ENCODE data around the gene CGB2.

Gene CGB2

GRCh38 chr19:49031642-49032301 is at the start of gene CGB2:
Gene CGB2 (plus strand): TSS chr19:49031890. CDS start chr19:49032096, 206 bp downstream.
- peak; percentile 36 for DNase-seq (ENCODE audit: low spot score)

DNA sequence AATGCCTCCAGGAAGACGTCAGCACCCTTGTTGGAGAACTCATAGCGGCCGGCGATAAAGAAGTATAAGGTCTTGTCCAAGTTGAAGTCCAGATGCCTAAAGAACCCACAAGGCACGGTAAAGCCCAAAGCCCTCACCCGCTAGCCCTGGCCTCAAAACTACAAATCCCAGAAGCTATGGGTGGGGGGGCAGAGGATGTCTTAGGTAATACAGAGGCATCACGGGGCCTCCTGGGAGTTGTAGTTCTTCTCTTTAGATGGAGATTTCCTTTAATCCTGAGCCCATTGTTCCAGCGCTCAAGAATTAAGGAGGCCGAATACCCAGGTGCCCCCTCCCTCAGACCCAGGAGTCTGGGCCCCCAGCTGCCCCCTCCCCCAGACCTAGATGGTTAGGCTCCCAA is 49.4 kb upstream of the CGB2 start:
- no peak for DNase-seq (ENCODE audit: low spot score)

- no peak for DNase-seq (ENCODE audit: low spot score)
These were observed 46.0 kb upstream of the CGB2 start for GRCh38 chr19:48985711-48986110.

DNA sequence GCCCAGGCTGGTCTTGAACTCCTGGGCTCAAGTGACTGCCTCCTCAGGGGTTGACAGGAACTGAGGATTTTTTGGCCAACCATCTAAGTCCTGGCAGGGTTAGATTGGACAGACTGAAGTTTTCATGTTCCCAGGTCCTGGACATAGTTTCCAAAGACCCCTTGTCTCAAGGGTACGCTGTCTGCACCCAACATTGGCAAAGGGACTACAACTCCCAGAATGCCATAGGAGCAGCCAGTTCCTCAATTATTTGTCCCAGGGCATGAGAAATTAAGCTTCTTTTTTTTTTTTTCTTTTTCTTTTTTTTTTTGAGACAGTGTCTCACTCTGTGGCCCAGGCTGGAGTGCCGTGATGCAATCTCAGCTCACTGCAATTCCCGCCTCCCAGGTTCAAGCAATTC is 45.5 kb upstream of the CGB2 start:
- DNase-seq (ENCODE audit: low spot score): no peak

GRCh38 chr19:48987323-48987722 is 44.4 kb upstream of the CGB2 start:
- DNase-seq (ENCODE audit: low spot score): no peak

DNA sequence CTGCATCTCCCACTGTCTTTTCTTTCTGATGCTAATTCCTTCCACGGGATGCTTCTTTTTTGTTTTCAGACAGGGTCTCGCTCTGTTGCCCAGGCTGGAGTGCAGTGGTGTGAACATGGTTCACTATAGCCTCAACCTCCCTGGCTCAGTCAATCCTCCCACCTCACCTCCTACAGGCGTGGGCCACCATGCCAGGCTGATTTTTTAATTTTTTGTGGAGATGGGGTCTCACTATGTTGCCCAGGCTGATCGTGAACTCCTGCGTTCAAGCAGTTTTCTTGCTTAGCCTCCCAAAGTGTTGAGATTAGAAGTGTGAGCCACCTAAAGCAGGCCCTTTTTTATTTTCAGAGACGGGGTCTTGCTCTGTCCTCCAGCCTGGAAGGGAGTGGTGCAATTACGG is 43.4 kb upstream of the CGB2 start:
- no peak for DNase-seq (ENCODE audit: low spot score)

GRCh38 chr19:48988860-48989259 is 42.8 kb upstream of the CGB2 start:
- DNase-seq (ENCODE audit: low spot score): no peak

GRCh38 chr19:48989701-48990291 is 41.9 kb upstream of the CGB2 start:
- no peak for DNase-seq (ENCODE audit: low spot score)

DNA sequence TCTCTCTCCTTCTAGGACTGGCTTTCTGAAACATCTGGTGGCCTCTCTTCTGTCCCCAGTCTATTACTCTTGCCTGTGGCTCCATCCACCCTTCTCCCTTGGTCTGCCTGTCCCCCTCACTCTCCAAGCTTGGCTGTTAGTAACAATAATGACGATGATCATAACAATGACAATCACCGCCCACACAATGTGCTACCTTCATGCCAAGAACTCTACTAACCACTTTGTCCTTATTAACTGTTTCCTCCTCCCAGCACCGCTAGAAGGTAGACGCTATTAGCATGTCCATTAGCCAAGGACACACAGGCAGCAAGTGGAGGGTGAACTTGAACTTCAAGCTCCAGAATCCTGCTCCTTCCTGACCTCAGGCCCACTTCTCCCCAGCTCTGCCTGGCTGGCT is 41.3 kb upstream of the CGB2 start:
- DNase-seq (ENCODE audit: low spot score): no peak

DNA sequence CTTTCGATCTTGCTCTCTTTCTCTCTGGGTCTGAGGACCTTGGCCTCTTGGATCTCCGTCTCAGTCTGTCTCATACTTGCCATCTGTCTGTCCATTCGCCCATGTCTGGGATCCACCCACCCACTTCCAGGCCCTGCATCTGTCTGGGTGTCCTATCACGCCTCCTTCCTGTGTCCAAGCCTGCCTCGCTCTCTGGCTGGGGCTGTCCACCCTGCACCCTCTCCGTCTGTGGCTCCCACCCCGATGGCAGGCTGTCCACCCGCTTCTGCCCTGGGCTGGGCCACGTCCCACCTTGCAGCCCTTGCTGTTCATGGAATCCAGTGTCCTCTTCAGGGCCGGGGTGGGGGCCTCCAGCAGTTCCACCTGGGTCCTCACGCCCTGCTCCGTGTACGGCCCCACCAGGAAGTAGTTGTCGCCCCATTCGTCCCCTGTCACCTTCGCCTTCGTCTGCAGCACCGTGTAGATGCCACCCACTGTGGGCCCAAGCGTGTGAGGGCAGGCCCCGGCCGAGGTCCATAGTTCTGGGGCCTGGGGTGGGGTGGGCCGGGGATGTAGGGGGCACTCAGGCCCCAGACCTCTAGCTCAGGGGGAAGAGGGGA is 40.6 kb upstream of the CGB2 start:
- DNase-seq (ENCODE audit: low spot score): no peak

DNA sequence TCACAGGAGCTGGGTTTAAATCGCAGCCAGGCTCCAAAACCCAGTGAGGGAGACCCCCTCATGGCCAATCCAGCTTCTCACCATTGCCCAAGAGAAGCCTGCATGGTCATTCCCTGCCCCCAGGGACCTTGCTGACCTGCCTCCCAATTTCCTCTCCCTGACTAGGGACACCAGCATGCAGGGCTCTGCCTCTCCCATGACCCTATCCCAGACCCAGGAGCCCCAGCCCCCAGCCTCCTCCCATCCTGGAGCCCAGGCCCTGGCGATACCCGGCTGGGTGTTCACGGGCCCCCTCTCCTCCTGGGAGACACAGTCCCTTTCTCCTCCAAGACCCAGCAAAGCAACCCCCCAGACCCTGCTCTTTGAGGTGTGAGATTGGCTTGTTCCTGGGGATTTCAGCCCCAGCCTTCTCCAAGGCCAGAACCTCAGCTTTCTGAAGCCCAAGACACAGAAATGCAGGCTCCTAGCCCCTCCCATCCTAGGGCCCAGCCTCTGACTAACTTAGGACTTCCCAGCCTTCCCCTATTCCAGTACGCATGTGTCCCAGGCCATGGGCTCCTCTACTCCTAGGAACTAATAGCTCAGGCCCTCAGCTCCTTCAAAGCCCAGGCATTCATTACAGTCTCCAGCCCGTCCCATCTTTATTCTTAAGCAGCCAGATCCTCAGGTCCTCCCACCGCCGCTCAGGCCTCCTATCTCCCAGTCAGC is 39.7 kb upstream of the CGB2 start:
- DNase-seq (ENCODE audit: low spot score): no peak

- no peak for DNase-seq (ENCODE audit: low spot score)
These were observed 39.0 kb upstream of the CGB2 start for GRCh38 chr19:48992581-48993174.

DNA sequence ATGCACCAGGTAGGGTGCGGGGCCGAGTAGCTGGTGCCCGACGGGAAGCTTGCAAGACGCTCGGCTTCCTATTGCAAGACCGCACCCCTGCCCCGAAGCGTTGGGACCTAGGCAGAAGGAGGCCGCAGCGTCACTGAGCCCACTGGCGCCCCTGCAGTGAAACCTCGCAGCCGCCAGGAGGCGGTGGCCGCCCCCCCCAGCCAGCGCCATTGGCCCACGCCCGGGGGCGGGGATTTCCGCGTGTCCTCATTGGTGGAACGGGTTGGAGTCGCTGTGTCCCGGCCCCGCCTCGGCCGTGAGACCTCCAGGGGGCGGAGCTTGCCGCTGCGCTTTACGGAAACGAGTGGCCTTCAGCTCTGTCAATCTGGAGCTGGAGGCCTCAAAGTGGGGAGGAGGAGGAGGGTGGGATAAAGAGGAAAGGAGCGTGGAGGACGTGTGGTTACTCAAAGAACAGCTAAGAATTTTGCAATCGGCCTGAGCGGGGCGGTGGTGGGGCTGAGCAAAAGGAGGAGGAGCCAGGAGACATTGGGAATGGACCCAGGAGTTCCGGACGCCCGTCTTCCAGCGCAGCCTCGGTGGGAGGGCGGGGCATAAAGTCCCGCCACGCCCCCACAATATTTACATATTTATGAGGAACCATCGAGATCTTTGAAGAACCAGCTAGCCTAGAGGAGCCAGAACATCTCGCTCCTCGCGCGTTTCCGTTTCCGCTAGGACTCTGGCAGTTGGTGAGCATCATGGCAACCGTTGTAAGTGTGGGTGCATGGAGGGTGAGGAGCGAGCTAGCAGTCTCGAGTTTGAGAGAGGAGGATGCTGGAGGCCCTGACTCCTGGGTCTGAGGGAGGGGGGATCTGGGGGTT is 38.3 kb upstream of the CGB2 start, which contains the start of the genes GYS1 and RUVBL2:
Gene GYS1, minus strand, starts transcription at position 135 of the 860 bp plus-strand sequence. CDS start 197 bp downstream, outside the sequence.
Gene RUVBL2, plus strand, starts transcription at position 713 of the 860 bp plus-strand sequence. Its CDS starts 25 bp downstream, at position 738.
- DNase-seq (ENCODE audit: low spot score): peak; percentile 100

GRCh38 chr19:48994035-48994386 is 37.7 kb upstream of the CGB2 start:
- no peak for DNase-seq (ENCODE audit: low spot score)

- peak; percentile 46 for DNase-seq (ENCODE audit: low spot score)
These were observed 33.7 kb upstream of the CGB2 start for GRCh38 chr19:48997972-48998371.

DNA sequence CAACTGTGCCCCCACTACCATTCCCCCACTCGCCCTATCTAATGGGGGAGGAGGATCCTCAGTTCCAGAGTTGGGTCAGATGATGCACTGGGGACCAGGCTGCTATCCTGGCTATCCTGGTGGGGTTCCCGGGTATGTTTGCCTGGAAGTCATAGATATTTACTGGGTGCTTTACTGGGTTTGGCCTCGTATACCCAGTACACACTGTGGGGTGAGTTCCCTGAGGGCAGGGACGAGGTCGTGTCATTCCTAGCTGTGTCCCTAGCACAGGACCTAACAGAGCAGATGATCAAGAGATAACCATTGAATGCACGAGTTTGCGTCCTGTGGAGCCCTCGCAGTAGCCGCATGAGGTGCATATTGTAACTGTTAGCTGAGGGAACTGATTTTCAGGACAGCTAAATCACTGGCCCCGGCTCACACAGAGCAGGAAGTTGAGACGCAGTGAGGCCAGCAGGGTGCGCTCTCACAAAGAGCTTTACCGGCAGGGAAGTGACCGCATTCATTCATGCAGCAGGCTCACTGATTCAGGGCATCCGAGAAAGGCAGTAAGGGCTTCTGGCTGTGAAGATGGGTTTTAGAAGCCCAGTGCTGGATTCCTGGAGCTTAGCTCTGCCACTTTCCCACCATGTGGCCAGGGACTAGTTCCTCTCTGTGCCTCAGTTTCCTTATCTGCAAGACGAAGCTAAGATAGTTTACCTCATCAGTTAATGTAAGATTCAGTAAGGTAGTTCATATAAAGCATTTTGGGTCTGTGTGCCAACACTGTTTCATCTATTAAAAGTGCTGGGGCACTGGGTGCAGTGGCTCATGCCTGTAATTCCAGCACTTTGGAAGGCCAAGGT is 32.0 kb upstream of the CGB2 start:
- DNase-seq (ENCODE audit: low spot score): peak; percentile 73

GRCh38 chr19:49004133-49004532 is 27.6 kb upstream of the CGB2 start:
- no peak for DNase-seq (ENCODE audit: low spot score)

GRCh38 chr19:49004964-49005614 is 26.6 kb upstream of the CGB2 start:
- no peak for DNase-seq (ENCODE audit: low spot score)

DNA sequence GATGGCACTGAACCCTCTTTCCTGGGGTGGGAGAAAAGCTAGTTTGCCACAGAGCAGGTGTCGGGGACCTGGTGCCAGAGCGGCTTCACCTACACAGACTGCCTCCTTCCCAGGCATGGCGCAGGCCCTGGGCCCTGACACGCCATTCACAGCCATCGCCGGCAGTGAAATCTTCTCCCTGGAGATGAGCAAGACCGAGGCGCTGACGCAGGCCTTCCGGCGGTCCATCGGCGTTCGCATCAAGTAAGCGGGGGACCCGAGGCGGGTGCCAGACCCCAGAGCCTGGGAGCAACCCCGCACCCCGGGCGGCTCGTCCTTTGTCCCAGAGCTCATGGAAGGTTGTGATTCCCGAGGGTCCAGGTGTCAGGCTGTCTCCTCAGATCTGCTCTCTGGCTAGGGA is 24.8 kb upstream of the CGB2 start:
- DNase-seq (ENCODE audit: low spot score): no peak

- no peak for DNase-seq (ENCODE audit: low spot score)
These were observed 21.9 kb upstream of the CGB2 start for GRCh38 chr19:49009828-49010227.

All from CD4-positive, alpha-beta T cell treated with Interleukin-2 at 100 ng/mL for 4 hours (primary cell).